Smooth muscle cell (in vitro differentiated cells): ENCODE results near the gene SVIL. TPM values are rescaled to one million over a fixed set of nuclear protein-coding genes. Genes with fewer than 3 reads are reported as not detected.
"Not testable (repeated sequence)": the region's sequence is repeated elsewhere in the genome, so short reads cannot be mapped to it uniquely, and the experiment has no call there.

ENCODE experiments used
- DNase-seq: peaks from one replicate; lab custom pipeline; 2025; ENCODE audit not compliant: unreplicated experiment; lab: John Stamatoyannopoulos, UW
- H2AFZ ChIP-seq: fragments of 200-600 bp; sonication (generic); 2 replicates; pipeline ENCODE4 v1.6.0; 2016; ENCODE audit warnings: antibody characterized with exemption, low read depth, mild to moderate bottlenecking
- H3F3A ChIP-seq: fragments of 200-600 bp; sonication (generic); 2 replicates; pipeline ENCODE4 v1.6.0; 2017; ENCODE audit warnings: antibody characterized with exemption, low read depth
- H3K27ac ChIP-seq: fragments of 200-600 bp; sonication (generic); 2 replicates; pipeline ENCODE4 v1.5.1; 2016; ENCODE audit warnings: low read depth, mild to moderate bottlenecking
- H3K27me3 ChIP-seq: fragments of 200-600 bp; sonication (generic); 2 replicates; pipeline ENCODE4 v1.6.1; 2016; ENCODE audit warnings: low read depth, mild to moderate bottlenecking
- H3K36me3 ChIP-seq: fragments of 200-600 bp; sonication (generic); 2 replicates; pipeline ENCODE4 v1.5.1; 2016; ENCODE audit warnings: low read depth
- H3K4me1 ChIP-seq: fragments of 200-600 bp; sonication (generic); 2 replicates; pipeline ENCODE4 v1.5.1; 2016; ENCODE audit warnings: low read depth
- H3K4me2 ChIP-seq: fragments of 200-600 bp; sonication (generic); 2 replicates; pipeline ENCODE4 v1.6.0; 2016; ENCODE audit warnings: mild to moderate bottlenecking
- H3K4me3 ChIP-seq: fragments of 200-600 bp; sonication (generic); 2 replicates; pipeline ENCODE4 v1.5.1; 2016; ENCODE audit warnings: mild to moderate bottlenecking
- H3K79me2 ChIP-seq: fragments of 200-600 bp; sonication (generic); 2 replicates; pipeline ENCODE4 v1.6.0; 2016; ENCODE audit warnings: low read depth, mild to moderate bottlenecking
- H3K9ac ChIP-seq: fragments of 200-600 bp; sonication (generic); 2 replicates; pipeline ENCODE4 v1.6.0; 2016; ENCODE audit warnings: low read depth
- H3K9me3 ChIP-seq: fragments of 200-600 bp; sonication (generic); replicated peaks from 2 replicates; pipeline ENCODE4 v1.5.1; 2016; ENCODE audit warnings: low read depth
- H4K20me1 ChIP-seq: fragments of 200-600 bp; sonication (generic); 2 replicates; pipeline ENCODE4 v1.6.0; 2016; ENCODE audit warnings: low read depth
- CTCF ChIP-seq: fragments of 200-600 bp; sonication (generic); IDR thresholded peaks from 2 replicates; pipeline ENCODE4 v1.5.1; 2017; ENCODE audit warnings: borderline replicate concordance, mild to moderate bottlenecking, antibody characterized with exemption; ENCODE audit not compliant: insufficient read depth, poor library complexity, severe bottlenecking
- WGBS: methylation state at CpG from one replicate; pipeline ENCODE4 v1.1.7; 2016; ENCODE audit warnings: low lambda C conversion rate; 5-methylcytosine and 5-hydroxymethylcytosine counted together
- polyA plus RNA-seq: library from polyadenylated mRNA; unstranded; fragments of >200 nt; fragmentation: Nextera tagmentation; extraction: Ambion mirVana; gene quantifications from 2 replicates; pipeline ENCODE4 v1.2.1, GENCODE V29; 2016
- total RNA-seq: library from RNA; depleted of rRNA; stranded (reverse); fragments of >200 nt; gene quantifications from 2 replicates; pipeline ENCODE4 v1.2.3, GENCODE V29; 2014

SVIL gene
- total and polyA plus RNA-seq, 2 experiments from 2014 or later = 32.5 to 33.0 TPM

- Histone ChIP-seq H3K4me1 (peaks cover 1% of the 10 kb centered on the region), H3K4me2 (no peak overlapping the region), H3K4me3 (no peak overlapping the region), H3K27ac (no peak overlapping the region), H3K9me3 (no peaks in the 10 kb centered on the region), H2AFZ (no peak overlapping the region), H3K79me2 (peaks cover 89% of the 10 kb centered on the region), H4K20me1 (peaks cover 17% of the 10 kb centered on the region), H3F3A (no peaks in the 10 kb centered on the region), H3K27me3 (no peaks in the 10 kb centered on the region), H3K36me3 (no peaks in the 10 kb centered on the region), H3K9ac (no peak overlapping the region)
- no peak for TF ChIP-seq CTCF
- no peak for DNase-seq
- WGBS = 92% methylated on average over 5 of the region's 5 CpGs
Observed at GRCh38 chr10:29628311-29628710, 6.5 kb downstream of the SVIL start.

- peaks cover 89% of the 10 kb centered on the region for H3K79me2 ChIP-seq
- TF ChIP-seq CTCF = no peak
- no peaks in the 10 kb centered on the region for H3K36me3 ChIP-seq
- 91% methylated on average over 7 of the region's 7 CpGs for WGBS
- DNase-seq = no peak
- H3K4me1 ChIP-seq = no peaks in the 10 kb centered on the region
- H2AFZ ChIP-seq = no peak overlapping the region
- no peak overlapping the region for H3K27ac ChIP-seq
- H3F3A ChIP-seq = peaks cover 4% of the 10 kb centered on the region
- H3K9ac ChIP-seq = no peak overlapping the region
- no peak overlapping the region for H3K4me3 ChIP-seq
- no peak overlapping the region for H3K4me2 ChIP-seq
- no peaks in the 10 kb centered on the region for H3K27me3 ChIP-seq
- no peaks in the 10 kb centered on the region for H3K9me3 ChIP-seq
- H4K20me1 ChIP-seq = peaks cover 21% of the 10 kb centered on the region
Observed at GRCh38 chr10:29627201-29628132, 7.3 kb downstream of the SVIL start.

DNA sequence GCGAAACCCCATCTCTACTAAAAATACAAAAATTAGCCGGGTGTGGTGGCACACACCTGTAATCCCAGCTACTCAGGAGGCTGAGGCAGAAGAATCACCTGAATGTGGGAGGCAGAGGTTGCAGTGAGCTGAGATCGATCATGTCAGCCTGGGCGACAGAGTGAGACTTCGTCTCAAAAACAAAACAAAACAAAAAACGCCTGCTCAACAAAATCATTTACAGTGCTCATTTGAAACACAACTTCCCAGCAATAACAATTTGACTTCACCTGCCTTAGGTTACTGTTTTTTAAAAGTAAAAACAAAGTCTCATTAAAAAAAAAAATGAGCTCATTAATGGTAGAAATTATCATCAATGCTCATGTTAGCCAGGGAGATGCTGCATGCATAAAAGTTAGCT is 10.4 kb downstream of the SVIL start:
- H3K9ac ChIP-seq, DNase-seq, H2AFZ ChIP-seq, H3K27ac ChIP-seq, H3K36me3 ChIP-seq, H3K27me3 ChIP-seq, H3F3A ChIP-seq, H3K9me3 ChIP-seq, H3K4me2 ChIP-seq, H3K4me1 ChIP-seq, H3K4me3 ChIP-seq: not testable (repeated sequence)
- peaks cover 77% of the 10 kb centered on the region for H3K79me2 ChIP-seq
- H4K20me1 ChIP-seq = peaks cover 30% of the 10 kb centered on the region
- over 99% methylated on average over 6 of the region's 6 CpGs for WGBS

- Histone ChIP-seq H3F3A (peaks cover 5% of the 10 kb centered on the region), H3K79me2 (peaks cover 71% of the 10 kb centered on the region), H3K4me2 (no peak overlapping the region), H3K9me3 (no peaks in the 10 kb centered on the region), H4K20me1 (peaks cover 30% of the 10 kb centered on the region), H3K9ac (no peak overlapping the region), H3K27ac (no peak overlapping the region), H2AFZ (no peak overlapping the region), H3K27me3 (no peaks in the 10 kb centered on the region), H3K4me1 (peaks cover 14% of the 10 kb centered on the region), H3K36me3 (no peaks in the 10 kb centered on the region), H3K4me3 (no peak overlapping the region)
- 95% methylated on average over 4 of the region's 4 CpGs for WGBS
- DNase-seq = no peak
- no peak for TF ChIP-seq CTCF
Observed at GRCh38 chr10:29623797-29624196, 11.0 kb downstream of the SVIL start.
